ENCODE data around the gene HRH3.

HRH3 gene

DNA sequence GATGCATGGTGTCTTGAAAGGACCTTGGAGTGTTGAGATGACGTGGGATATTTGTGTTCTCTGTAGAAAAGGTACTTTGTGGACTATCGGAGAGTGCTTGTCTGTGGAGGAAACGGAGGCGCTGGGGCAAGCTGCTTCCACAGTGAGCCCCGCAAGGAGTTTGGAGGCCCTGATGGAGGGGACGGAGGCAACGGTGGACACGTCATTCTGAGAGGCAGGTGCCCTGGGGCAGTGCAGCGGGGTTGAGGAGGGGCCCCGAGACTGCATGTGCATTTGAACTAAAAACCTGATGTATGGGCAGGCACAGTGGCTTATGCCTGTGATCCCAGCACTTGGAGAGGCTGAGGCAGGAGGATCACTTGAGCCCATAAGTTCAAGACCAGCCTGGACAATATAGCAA is 24.3 kb downstream of the HRH3 start:
- Histone ChIP-seq H2BK15ac (ENCODE audit: low read depth, poor library complexity, severe bottlenecking) (no peak overlapping the region), H4K8ac (ENCODE audit: low read length) (no peak overlapping the region), H3K4me3 (ENCODE audit: insufficient read depth in 1 of 2, low read depth in 1 of 2, low read length in 2 of 2) (no peak overlapping the region), H3K23ac (ENCODE audit: low read length in 2 of 2) (no peak overlapping the region), H3K18ac (ENCODE audit: low read depth in 1 of 2, low read length in 2 of 2) (no peak overlapping the region), H3K4me2 (ENCODE audit: low read length, poor library complexity, severe bottlenecking) (no peak overlapping the region), H3K4me1 (ENCODE audit: control insufficient read depth, insufficient read depth, low read depth, low read length) (peaks cover 6% of the 10 kb centered on the region), H3K9ac (ENCODE audit: low read length) (no peak overlapping the region), H4K91ac (ENCODE audit: low read length) (no peak overlapping the region), H2BK120ac (ENCODE audit: low read depth, low read length) (no peak overlapping the region), H3K27me3 (ENCODE audit: control insufficient read depth in 1 of 2, insufficient read depth in 1 of 2, low read length in 2 of 2) (no peaks in the 10 kb centered on the region), H2AFZ (ENCODE audit: low read depth, low read length) (no peak overlapping the region), H2AK5ac (ENCODE audit: low read length, severe bottlenecking) (no peak overlapping the region), H3K27ac (ENCODE audit: low read length, poor library complexity, severe bottlenecking) (no peak overlapping the region), H2BK5ac (ENCODE audit: low read depth, low read length, poor library complexity, severe bottlenecking) (no peak overlapping the region), H3K36me3 (ENCODE audit: control insufficient read depth in 1 of 2, insufficient read depth in 2 of 2, low read depth in 1 of 2, low read length in 2 of 2) (peaks cover 56 to 58% of the 10 kb centered on the region in 2 experiments), H3K4ac (ENCODE audit: low read depth in 1 of 2, low read length in 2 of 2) (no peak overlapping the region), H3K79me1 (replicated peaks; ENCODE audit: low read length, poor library complexity, severe bottlenecking) (peaks cover 36% of the 10 kb centered on the region), H3K9me3 (ENCODE audit: control insufficient read depth, low read length) (no peaks in the 10 kb centered on the region), H2BK12ac (ENCODE audit: low read length in 2 of 2) (no peak overlapping the region), H3K14ac (ENCODE audit: low read length in 2 of 2) (no peak overlapping the region)
- DNase-seq: no peak
- WGBS: 97% methylated on average over 10 of the region's 10 CpGs

DNA sequence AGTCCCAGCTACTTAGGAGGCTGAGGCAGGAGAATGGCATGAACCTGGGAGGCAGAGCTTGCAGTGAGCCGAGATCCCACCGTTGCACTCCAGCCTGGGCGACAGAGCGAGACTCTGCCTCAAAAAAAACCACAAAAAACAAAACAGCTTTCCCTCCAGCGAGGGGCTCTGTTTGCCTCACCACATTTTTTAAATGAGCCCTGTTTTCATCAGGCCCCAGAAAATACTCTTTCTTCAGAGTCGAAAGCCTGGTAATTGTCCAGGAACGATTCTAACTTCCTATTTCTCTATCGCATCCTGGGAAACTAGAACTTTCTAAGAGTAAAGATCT is 25.0 kb downstream of the HRH3 start:
- H3K4me1 ChIP-seq (ENCODE audit: control insufficient read depth, insufficient read depth, low read depth, low read length): peaks cover 6% of the 10 kb centered on the region
- DNase-seq: no peak
- no peak overlapping the region for H2AK5ac ChIP-seq (ENCODE audit: low read length, severe bottlenecking)
- no peaks in the 10 kb centered on the region for H3K27me3 ChIP-seq (ENCODE audit: control insufficient read depth in 1 of 2, insufficient read depth in 1 of 2, low read length in 2 of 2)
- H4K8ac ChIP-seq (ENCODE audit: low read length): no peak overlapping the region
- H3K9me3 ChIP-seq (ENCODE audit: control insufficient read depth, low read length): no peaks in the 10 kb centered on the region
- no peak overlapping the region for H3K9ac ChIP-seq (ENCODE audit: low read length)
- no peak overlapping the region for H3K4me3 ChIP-seq (ENCODE audit: insufficient read depth in 1 of 2, low read depth in 1 of 2, low read length in 2 of 2)
- H3K79me1 ChIP-seq (replicated peaks; ENCODE audit: low read length, poor library complexity, severe bottlenecking): peaks cover 42% of the 10 kb centered on the region
- no peak overlapping the region for H2BK5ac ChIP-seq (ENCODE audit: low read depth, low read length, poor library complexity, severe bottlenecking)
- H3K23ac ChIP-seq (ENCODE audit: low read length in 2 of 2): no peak overlapping the region
- H4K91ac ChIP-seq (ENCODE audit: low read length): no peak overlapping the region
- H3K14ac ChIP-seq (ENCODE audit: low read length in 2 of 2): no peak overlapping the region
- H3K27ac ChIP-seq (ENCODE audit: low read length, poor library complexity, severe bottlenecking): no peak overlapping the region
- H3K18ac ChIP-seq (ENCODE audit: low read depth in 1 of 2, low read length in 2 of 2): no peak overlapping the region
- no peak overlapping the region for H2BK120ac ChIP-seq (ENCODE audit: low read depth, low read length)
- 97% methylated on average over 6 of the region's 8 CpGs for WGBS
- H3K36me3 ChIP-seq (ENCODE audit: control insufficient read depth in 1 of 2, insufficient read depth in 2 of 2, low read depth in 1 of 2, low read length in 2 of 2): peaks cover 56% of the 10 kb centered on the region in 2 experiments
- no peak overlapping the region for H2AFZ ChIP-seq (ENCODE audit: low read depth, low read length)
- no peak overlapping the region for H3K4me2 ChIP-seq (ENCODE audit: low read length, poor library complexity, severe bottlenecking)
- H2BK15ac ChIP-seq (ENCODE audit: low read depth, poor library complexity, severe bottlenecking): no peak overlapping the region
- no peak overlapping the region for H3K4ac ChIP-seq (ENCODE audit: low read depth in 1 of 2, low read length in 2 of 2)
- H2BK12ac ChIP-seq (ENCODE audit: low read length in 2 of 2): no peak overlapping the region

- H3K4ac ChIP-seq (ENCODE audit: low read depth in 1 of 2, low read length in 2 of 2): no peak overlapping the region
- peaks cover 39% of the 10 kb centered on the region for H3K79me1 ChIP-seq (replicated peaks; ENCODE audit: low read length, poor library complexity, severe bottlenecking)
- H2AK5ac ChIP-seq (ENCODE audit: low read length, severe bottlenecking): no peak overlapping the region
- 90% methylated on average over 23 of the region's 29 CpGs for WGBS
- no peak overlapping the region for H4K91ac ChIP-seq (ENCODE audit: low read length)
- peaks cover 45 to 54% of the 10 kb centered on the region in 2 experiments for H3K36me3 ChIP-seq (ENCODE audit: control insufficient read depth in 1 of 2, insufficient read depth in 2 of 2, low read depth in 1 of 2, low read length in 2 of 2)
- no peak overlapping the region for H3K23ac ChIP-seq (ENCODE audit: low read length in 2 of 2)
- no peak overlapping the region for H3K27ac ChIP-seq (ENCODE audit: low read length, poor library complexity, severe bottlenecking)
- H2BK12ac ChIP-seq (ENCODE audit: low read length in 2 of 2): no peak overlapping the region
- H3K4me1 ChIP-seq (ENCODE audit: control insufficient read depth, insufficient read depth, low read depth, low read length): peaks cover 6% of the 10 kb centered on the region
- no peak for DNase-seq
- no peak overlapping the region for H2BK15ac ChIP-seq (ENCODE audit: low read depth, poor library complexity, severe bottlenecking)
- H2AFZ ChIP-seq (ENCODE audit: low read depth, low read length): no peak overlapping the region
- H3K9me3 ChIP-seq (ENCODE audit: control insufficient read depth, low read length): no peaks in the 10 kb centered on the region
- H2BK5ac ChIP-seq (ENCODE audit: low read depth, low read length, poor library complexity, severe bottlenecking): no peak overlapping the region
- no peak overlapping the region for H3K18ac ChIP-seq (ENCODE audit: low read depth in 1 of 2, low read length in 2 of 2)
- H3K4me2 ChIP-seq (ENCODE audit: low read length, poor library complexity, severe bottlenecking): no peak overlapping the region
- no peak overlapping the region for H3K14ac ChIP-seq (ENCODE audit: low read length in 2 of 2)
- no peak overlapping the region for H3K9ac ChIP-seq (ENCODE audit: low read length)
- H3K27me3 ChIP-seq (ENCODE audit: control insufficient read depth in 1 of 2, insufficient read depth in 1 of 2, low read length in 2 of 2): no peaks in the 10 kb centered on the region
- no peak overlapping the region for H4K8ac ChIP-seq (ENCODE audit: low read length)
- no peak overlapping the region for H2BK120ac ChIP-seq (ENCODE audit: low read depth, low read length)
- H3K4me3 ChIP-seq (ENCODE audit: insufficient read depth in 1 of 2, low read depth in 1 of 2, low read length in 2 of 2): no peak overlapping the region
These were observed 26.7 kb downstream of the HRH3 start for GRCh38 chr20:62193079-62194025.

DNA sequence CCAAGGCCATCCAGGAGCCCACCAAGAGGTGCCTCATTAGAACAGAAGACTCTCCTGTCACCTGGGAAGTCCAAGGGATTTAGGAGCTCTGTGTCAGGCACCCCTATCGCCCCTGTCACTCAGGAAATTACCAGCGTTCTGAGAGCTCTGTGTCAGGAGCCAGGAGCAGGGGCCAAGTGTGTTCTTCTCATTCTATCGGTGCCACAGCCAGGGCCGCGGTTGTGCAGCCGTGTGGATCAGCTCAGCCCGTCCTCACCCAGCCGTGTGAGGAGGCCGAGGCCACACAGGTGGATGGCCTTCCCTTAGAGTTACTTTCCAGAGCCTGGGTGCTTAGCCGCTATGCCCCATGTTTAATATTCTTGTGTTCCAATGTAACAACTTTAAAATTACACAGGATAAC is 27.4 kb downstream of the HRH3 start:
- H3K27me3 ChIP-seq (ENCODE audit: control insufficient read depth in 1 of 2, insufficient read depth in 1 of 2, low read length in 2 of 2): no peaks in the 10 kb centered on the region
- H3K9me3 ChIP-seq (ENCODE audit: control insufficient read depth, low read length): no peaks in the 10 kb centered on the region
- peaks cover 35% of the 10 kb centered on the region for H3K79me1 ChIP-seq (replicated peaks; ENCODE audit: low read length, poor library complexity, severe bottlenecking)
- H3K14ac ChIP-seq (ENCODE audit: low read length in 2 of 2): no peak overlapping the region
- no peak overlapping the region for H4K91ac ChIP-seq (ENCODE audit: low read length)
- WGBS: 92% methylated on average over 9 of the region's 10 CpGs
- H3K4me3 ChIP-seq (ENCODE audit: insufficient read depth in 1 of 2, low read depth in 1 of 2, low read length in 2 of 2): no peak overlapping the region
- no peak overlapping the region for H3K4me2 ChIP-seq (ENCODE audit: low read length, poor library complexity, severe bottlenecking)
- H3K9ac ChIP-seq (ENCODE audit: low read length): no peak overlapping the region
- H3K27ac ChIP-seq (ENCODE audit: low read length, poor library complexity, severe bottlenecking): no peak overlapping the region
- H2AFZ ChIP-seq (ENCODE audit: low read depth, low read length): no peak overlapping the region
- DNase-seq: no peak
- H2AK5ac ChIP-seq (ENCODE audit: low read length, severe bottlenecking): no peak overlapping the region
- H2BK120ac ChIP-seq (ENCODE audit: low read depth, low read length): no peak overlapping the region
- H2BK15ac ChIP-seq (ENCODE audit: low read depth, poor library complexity, severe bottlenecking): no peak overlapping the region
- peaks cover 6% of the 10 kb centered on the region for H3K4me1 ChIP-seq (ENCODE audit: control insufficient read depth, insufficient read depth, low read depth, low read length)
- H2BK5ac ChIP-seq (ENCODE audit: low read depth, low read length, poor library complexity, severe bottlenecking): no peak overlapping the region
- H3K4ac ChIP-seq (ENCODE audit: low read depth in 1 of 2, low read length in 2 of 2): no peak overlapping the region
- H3K36me3 ChIP-seq (ENCODE audit: control insufficient read depth in 1 of 2, insufficient read depth in 2 of 2, low read depth in 1 of 2, low read length in 2 of 2): peaks cover 38 to 47% of the 10 kb centered on the region in 2 experiments
- no peak overlapping the region for H3K18ac ChIP-seq (ENCODE audit: low read depth in 1 of 2, low read length in 2 of 2)
- no peak overlapping the region for H2BK12ac ChIP-seq (ENCODE audit: low read length in 2 of 2)
- no peak overlapping the region for H4K8ac ChIP-seq (ENCODE audit: low read length)
- no peak overlapping the region for H3K23ac ChIP-seq (ENCODE audit: low read length in 2 of 2)

Data from mesenchymal stem cell (in vitro differentiated cells and primary cell).